ENCODE measurements around the gene IQCK.

IQCK gene

GRCh38 chr16:19881783-19882182, 163.7 kb downstream of the IQCK start:
- no peaks in the 10 kb centered on the region for H3F3A ChIP-seq (ENCODE audit: control insufficient read depth, insufficient read depth)
- TF ChIP-seq CTCF (IDR thresholded peaks at IDR 0.05; ENCODE audit: low read depth, low read length, poor library complexity, severe bottlenecking) (no peak), EZH2phosphoT487 (IDR thresholded peaks at IDR 0.05; ENCODE audit: borderline replicate concordance, low read length) (no peak)
- no peaks in the 10 kb centered on the region for H4K20me1 ChIP-seq (ENCODE audit: control insufficient read depth, insufficient read depth, low read depth, low read length)
- H3K79me2 ChIP-seq (ENCODE audit: control insufficient read depth, low read length), result no peaks in the 10 kb centered on the region
- H3K4me1 ChIP-seq (ENCODE audit: control insufficient read depth, low read length), result peaks cover 7% of the 10 kb centered on the region
- H3K9me3 ChIP-seq (ENCODE audit: control insufficient read depth, insufficient read depth, low read length), result no peaks in the 10 kb centered on the region
- no peaks in the 10 kb centered on the region for H3K36me3 ChIP-seq (ENCODE audit: control insufficient read depth, low read length)
- H3K27ac ChIP-seq (ENCODE audit: low read depth, low read length), result no peak overlapping the region
- H3K4me2 ChIP-seq (ENCODE audit: low read length), result no peak overlapping the region
- no peaks in the 10 kb centered on the region for H3K9me2 ChIP-seq (replicated peaks; ENCODE audit: control insufficient read depth, low read length)
- peaks cover 19% of the 10 kb centered on the region for H3K27me3 ChIP-seq (ENCODE audit: control insufficient read depth, low read length)
- no peak overlapping the region for H3K4me3 ChIP-seq (ENCODE audit: low read length)

- Histone ChIP-seq H3K9me3 (ENCODE audit: control insufficient read depth, insufficient read depth, low read length) (no peaks in the 10 kb centered on the region), H3K4me2 (ENCODE audit: low read length) (no peak overlapping the region), H4K20me1 (ENCODE audit: control insufficient read depth, insufficient read depth, low read depth, low read length) (no peaks in the 10 kb centered on the region), H3K4me1 (ENCODE audit: control insufficient read depth, low read length) (peaks cover 7% of the 10 kb centered on the region), H3K4me3 (ENCODE audit: low read length) (no peak overlapping the region), H3K27me3 (ENCODE audit: control insufficient read depth, low read length) (peaks cover 19% of the 10 kb centered on the region), H3K27ac (ENCODE audit: low read depth, low read length) (no peak overlapping the region), H3K9me2 (replicated peaks; ENCODE audit: control insufficient read depth, low read length) (no peaks in the 10 kb centered on the region), H3F3A (ENCODE audit: control insufficient read depth, insufficient read depth) (no peaks in the 10 kb centered on the region), H3K36me3 (ENCODE audit: control insufficient read depth, low read length) (no peaks in the 10 kb centered on the region), H3K79me2 (ENCODE audit: control insufficient read depth, low read length) (no peaks in the 10 kb centered on the region)
- TF ChIP-seq CTCF (IDR thresholded peaks at IDR 0.05; ENCODE audit: low read depth, low read length, poor library complexity, severe bottlenecking), result no peak
Measured at GRCh38 chr16:19882186-19882585, 164.1 kb downstream of the IQCK start.

- Histone ChIP-seq H3K27ac (ENCODE audit: low read depth, low read length) (no peak overlapping the region), H3K4me3 (ENCODE audit: low read length) (no peak overlapping the region), H3F3A (ENCODE audit: control insufficient read depth, insufficient read depth) (no peaks in the 10 kb centered on the region), H3K4me2 (ENCODE audit: low read length) (no peak overlapping the region), H3K9me3 (ENCODE audit: control insufficient read depth, insufficient read depth, low read length) (no peaks in the 10 kb centered on the region), H4K20me1 (ENCODE audit: control insufficient read depth, insufficient read depth, low read depth, low read length) (no peaks in the 10 kb centered on the region), H3K9me2 (replicated peaks; ENCODE audit: control insufficient read depth, low read length) (no peaks in the 10 kb centered on the region), H3K36me3 (ENCODE audit: control insufficient read depth, low read length) (no peaks in the 10 kb centered on the region), H3K4me1 (ENCODE audit: control insufficient read depth, low read length) (peaks cover 7% of the 10 kb centered on the region), H3K27me3 (ENCODE audit: control insufficient read depth, low read length) (peaks cover 19% of the 10 kb centered on the region), H3K79me2 (ENCODE audit: control insufficient read depth, low read length) (no peaks in the 10 kb centered on the region)
- TF ChIP-seq CTCF (IDR thresholded peaks at IDR 0.05; ENCODE audit: low read depth, low read length, poor library complexity, severe bottlenecking), result no peak
- TF ChIP-seq EZH2phosphoT487 (IDR thresholded peaks at IDR 0.05; ENCODE audit: borderline replicate concordance, low read length), result no peak
Measured at GRCh38 chr16:19882646-19883045, 164.6 kb downstream of the IQCK start.

Data from DOHH2 (cell line).